Activated T-cell treated with anti-CD3 and anti-CD28 coated beads for 48 hours (primary cell): ENCODE measurements around the gene TSPAN9.

Experiments
- DNase-seq: peaks from one replicate; pipeline ENCODE4 v3.0.0-alpha.2; 2020; ENCODE audit warnings: low read depth

TSPAN9 gene

GRCh38 chr12:3101309-3102024 is 24.3 kb downstream of the TSPAN9 start:
- no peak for DNase-seq

- DNase-seq, result no peak
Observed at GRCh38 chr12:3102771-3103410, 25.7 kb downstream of the TSPAN9 start.

- no peak for DNase-seq
Observed at GRCh38 chr12:3103806-3104205, 26.6 kb downstream of the TSPAN9 start.

- no peak for DNase-seq
Observed at GRCh38 chr12:3105690-3106479, 28.7 kb downstream of the TSPAN9 start.

GRCh38 chr12:3106579-3106978 is 29.4 kb downstream of the TSPAN9 start:
- no peak for DNase-seq

- no peak for DNase-seq
Observed at GRCh38 chr12:3107071-3107583, 29.9 kb downstream of the TSPAN9 start.

- no peak for DNase-seq
Observed at GRCh38 chr12:3107954-3108353, 30.8 kb downstream of the TSPAN9 start.

- no peak for DNase-seq
Observed at GRCh38 chr12:3110578-3110977, 33.4 kb downstream of the TSPAN9 start.

GRCh38 chr12:3113671-3114325 is 36.6 kb downstream of the TSPAN9 start:
- no peak for DNase-seq

- no peak for DNase-seq
Observed at GRCh38 chr12:3114671-3115070, 37.5 kb downstream of the TSPAN9 start.

- DNase-seq, result no peak
Observed at GRCh38 chr12:3115078-3115477, 37.9 kb downstream of the TSPAN9 start.

GRCh38 chr12:3116106-3116844 is 39.1 kb downstream of the TSPAN9 start:
- no peak for DNase-seq

- DNase-seq, result no peak
Observed at GRCh38 chr12:3117144-3117581, 40.0 kb downstream of the TSPAN9 start.

- no peak for DNase-seq
Observed at GRCh38 chr12:3117591-3118015, 40.4 kb downstream of the TSPAN9 start.

GRCh38 chr12:3119192-3119755 is 42.1 kb downstream of the TSPAN9 start:
- no peak for DNase-seq

GRCh38 chr12:3119756-3120601 is 42.8 kb downstream of the TSPAN9 start:
- no peak for DNase-seq

- no peak for DNase-seq
Observed at GRCh38 chr12:3120701-3121100, 43.5 kb downstream of the TSPAN9 start.

GRCh38 chr12:3122841-3123678 is 45.9 kb downstream of the TSPAN9 start:
- no peak for DNase-seq

GRCh38 chr12:3123729-3124128 is 46.5 kb downstream of the TSPAN9 start:
- no peak for DNase-seq
